GM12878 (cell line): ENCODE measurements around the gene OXER1. TPM values are rescaled to one million over a fixed set of nuclear protein-coding genes. Genes with fewer than 3 reads are reported as not detected.
A peak's percentile ranks its signal among the peaks of the same experiment; 100 is the strongest.

ENCODE experiments used
- ATAC-seq: fragments of 200-7000 bp; cut with Tn5 transposase; 3 replicates; pipeline ENCODE4 v1.9.1; 2020; ENCODE audit warnings: mild to moderate bottlenecking, moderate library complexity
- BruUV-seq: library from RNA; stranded (reverse); fragments of 400-500 nt; replicated peaks from 2 replicates; lab custom pipeline; 2021; lab: Mats Ljungman, UMichigan
- CTCF ChIA-PET: fragments of 300-600 bp; sonication (Branson Sonifier 250); formaldehyde crosslinking; extraction: SDS; loops from one replicate; lab custom pipeline; 2021; ENCODE audit warnings: inconsistent platforms; lab: Yijun Ruan, JAX
- POLR2A ChIA-PET: fragments of 350-600 bp; formaldehyde crosslinking; extraction: SDS; loops from one replicate; lab custom pipeline; 2021; ENCODE audit warnings: inconsistent platforms; lab: Charles Lee
- RAD21 ChIA-PET: fragments of 300-600 bp; sonication (Branson Sonifier 250); formaldehyde crosslinking; loops from one replicate; lab custom pipeline; 2023; ENCODE audit warnings: antibody characterized with exemption; ENCODE audit not compliant: unreplicated experiment; lab: Charles Lee
- SMC1A ChIA-PET: fragments of 300-600 bp; sonication (Branson Sonifier 250); formaldehyde crosslinking; loops from one replicate; lab custom pipeline; 2023; ENCODE audit not compliant: unreplicated experiment, uncharacterized antibody; lab: Charles Lee
- DNase-seq: peaks from one replicate; pipeline ENCODE4 v3.0.0-alpha.2; 2011; ENCODE audit warnings: low read depth, low spot score
- FAIRE-seq: peaks from 3 replicates; lab custom pipeline; 2011; peaks lifted over from hg19 to GRCh38; lab: Jason Lieb, UNC
- H2AFZ ChIP-seq: 2 replicates; pipeline ENCODE4 v1.6.0; 2011; ENCODE audit warnings: low read depth, low read length, control low read depth; ENCODE audit not compliant: control insufficient read depth
- H3K27ac ChIP-seq: 2 replicates; pipeline ENCODE4 v1.5.1; 2011; ENCODE audit warnings: control low read depth; ENCODE audit not compliant: control insufficient read depth, insufficient read depth
- H3K27me3 ChIP-seq, 2 experiments: replicated peaks in 1 of 2; 2 replicates each; pipeline versions ENCODE4 v1.6.0 to v1.6.1; 2011; ENCODE audit warnings: low read length in 1 of 2; ENCODE audit not compliant: control insufficient read depth in 2 of 2, insufficient read depth in 2 of 2
- H3K36me3 ChIP-seq, 2 experiments: 2 replicates each; pipeline ENCODE4 v1.5.1; 2011; ENCODE audit warnings: low read length in 1 of 2; ENCODE audit not compliant: control insufficient read depth in 2 of 2, insufficient read depth in 2 of 2
- H3K4me1 ChIP-seq: 2 replicates; pipeline ENCODE4 v1.6.1; 2011; ENCODE audit warnings: mild to moderate bottlenecking, low read length, moderate library complexity, mixed read lengths; ENCODE audit not compliant: control insufficient read depth, insufficient read depth
- H3K4me2 ChIP-seq: 2 replicates; pipeline ENCODE4 v1.6.0; 2011; ENCODE audit warnings: control low read depth; ENCODE audit not compliant: control insufficient read depth, insufficient read depth
- H3K4me3 ChIP-seq: fragments of 200-600 bp; sonication (generic); 2 replicates; pipeline ENCODE4 v1.5.1; 2016
- H3K79me2 ChIP-seq: 2 replicates; pipeline ENCODE4 v1.6.0; 2011; ENCODE audit warnings: low read length; ENCODE audit not compliant: control insufficient read depth, insufficient read depth
- H3K9ac ChIP-seq: 2 replicates; pipeline ENCODE4 v1.8.0; 2011; ENCODE audit warnings: low read length, control low read depth, mixed read lengths; ENCODE audit not compliant: control insufficient read depth, insufficient read depth
- H3K9me3 ChIP-seq: replicated peaks from 3 replicates; pipeline ENCODE4 v1.5.1; 2011; ENCODE audit warnings: mild to moderate bottlenecking, low read length; ENCODE audit not compliant: control insufficient read depth, insufficient read depth
- H4K20me1 ChIP-seq: 2 replicates; pipeline ENCODE4 v1.6.0; 2011; ENCODE audit not compliant: control insufficient read depth, insufficient read depth
- BACH1 ChIP-seq: fragments of 450-650 bp; IDR thresholded peaks from 2 replicates; pipeline ENCODE4 v1.6.1; 2017; ENCODE audit warnings: mild to moderate bottlenecking, borderline replicate concordance
- CEBPB ChIP-seq, 2 experiments: fragments of 150-350 bp in 1 of 2; IDR thresholded peaks; 2 replicates each; pipeline ENCODE4 v1.6.1; 2012 to 2014; ENCODE audit warnings: low read depth in 2 of 2, low read length in 2 of 2, borderline replicate concordance in 1 of 2, inconsistent platforms in 1 of 2
- DPF2 ChIP-seq: fragments of 450-650 bp; IDR thresholded peaks from 2 replicates; pipeline ENCODE4 v1.6.1; 2017; ENCODE audit warnings: mild to moderate bottlenecking
- ESRRA ChIP-seq: IDR thresholded peaks from 2 replicates; pipeline ENCODE4 v1.6.1; 2012; ENCODE audit warnings: mild to moderate bottlenecking, low read length, improper control_type of control experiment
- JUND ChIP-seq: IDR thresholded peaks from 2 replicates; pipeline ENCODE4 v1.6.1; 2012; ENCODE audit warnings: low read depth, mild to moderate bottlenecking, low read length, improper control_type of control experiment, moderate library complexity
- MLLT1 ChIP-seq: fragments of 450-650 bp; IDR thresholded peaks from 2 replicates; pipeline ENCODE4 v1.6.1; 2016; ENCODE audit warnings: mild to moderate bottlenecking
- MTA2 ChIP-seq: fragments of 450-650 bp; IDR thresholded peaks from 2 replicates; pipeline ENCODE4 v1.6.1; 2016; ENCODE audit warnings: low read depth, mild to moderate bottlenecking, moderate library complexity
- PAX5 ChIP-seq: IDR thresholded peaks from 2 replicates; pipeline ENCODE4 v1.6.1; 2011; ENCODE audit warnings: low read depth, low read length, borderline replicate concordance
- RUNX3 ChIP-seq: IDR thresholded peaks from 2 replicates; pipeline ENCODE4 v1.6.1; 2012; ENCODE audit warnings: low read length, inconsistent platforms
- SMC3 ChIP-seq: IDR thresholded peaks from 2 replicates; pipeline ENCODE4 v1.6.1; 2011; ENCODE audit warnings: low read length, improper control_type of control experiment, borderline replicate concordance
- SPI1 ChIP-seq: IDR thresholded peaks from 2 replicates; pipeline ENCODE4 v1.6.1; 2011; ENCODE audit warnings: low read depth, mild to moderate bottlenecking, low read length, moderate library complexity, borderline replicate concordance; ENCODE audit not compliant: insufficient read depth
- YBX1 ChIP-seq: fragments of 450-650 bp; IDR thresholded peaks from 2 replicates; pipeline ENCODE4 v1.6.1; 2016; ENCODE audit warnings: antibody characterized with exemption
- ZBED1 ChIP-seq: IDR thresholded peaks from 2 replicates; pipeline ENCODE4 v1.6.1; 2016; ENCODE audit warnings: borderline replicate concordance
- ZZZ3 ChIP-seq: IDR thresholded peaks from 2 replicates; pipeline ENCODE4 v1.6.1; 2011; ENCODE audit warnings: low read depth; ENCODE audit not compliant: control insufficient read depth, insufficient read length
- WGBS: methylation state at CpG from one replicate; pipeline ENCODE4 v1.1.6; 2016; ENCODE audit warnings: low lambda C conversion rate; ENCODE audit not compliant: insufficient replicate concordance, insufficient coverage; ENCODE audit errors: missing lambda C conversion rate; 5-methylcytosine and 5-hydroxymethylcytosine counted together
- in situ Hi-C: fragments of 300-500 bp; cut with MboI; formaldehyde crosslinking; loops from 9 replicates; pipeline ENCODE4 v1.14.3; 2018; ENCODE audit warnings: mixed read lengths
- intact Hi-C: fragments of 100-400 bp; cut with micrococcal nuclease; formaldehyde crosslinking; loops from one replicate; pipeline ENCODE4 v1.14.2; 2022; ENCODE audit not compliant: unreplicated experiment
- polyA plus RNA-seq, 11 experiments: library from polyadenylated mRNA; depleted of rRNA in 4 of 11; unstranded in 6 of 11; stranded (reverse) in 5 of 11; fragments of >200 nt; fragmentation: Nextera tagmentation in 4 of 11; fragmentation: Illumina TruSeq in 1 of 11; extraction: Ambion mirVana in 4 of 11; extraction: Trizol in 1 of 11; gene quantifications; 1 replicate in 1 of 11; 2 replicates in 10 of 11; pipeline versions ENCODE4 v1.2.1 to v1.2.3, GENCODE V29; 2011 to 2016; ENCODE audit warnings: inconsistent platforms in 2 of 11, missing spikeins in 2 of 11, low read depth in 1 of 11
- total RNA-seq, 4 experiments: library from RNA; depleted of rRNA in 3 of 4; stranded (reverse); fragments of >200 nt in 3 of 4; fragmentation: Illumina TruSeq in 1 of 4; extraction: Trizol in 1 of 4; gene quantifications; 2 replicates each; pipeline versions ENCODE4 v1.2.1 to v1.2.3, GENCODE V29; 2013 to 2021
- TF ChIP-seq, protein P1 (sequence below): fragments of 450-650 bp; IDR thresholded peaks from 2 replicates; pipeline ENCODE4 v1.6.1; 2014; ENCODE audit warnings: mild to moderate bottlenecking
- TF ChIP-seq, protein P2 (sequence below): IDR thresholded peaks from 2 replicates; pipeline ENCODE4 v1.6.1; 2012; ENCODE audit warnings: low read depth, low read length, improper control_type of control experiment
- TF ChIP-seq, protein P3 (sequence below): fragments of 450-650 bp; IDR thresholded peaks from 2 replicates; pipeline ENCODE4 v1.6.1; 2017; ENCODE audit warnings: antibody characterized with exemption, mild to moderate bottlenecking, moderate library complexity
- TF ChIP-seq, protein P4 (sequence below): IDR thresholded peaks from 2 replicates; pipeline ENCODE4 v1.6.1; 2012; ENCODE audit warnings: low read length, inconsistent platforms

Gene OXER1
- total and polyA plus RNA-seq, 10 of the 15 experiments (the other 5 are each of a cell fraction or from before 2014, with no cell fraction given): 0.11 to 8.6 (median 3.3) TPM

GRCh38 chr2:42752314-42752713 is 11.6 kb downstream of the OXER1 start:
- RAD21 ChIA-PET: interaction anchor here (0.7 to 4.5 kb wide), 11 partner anchors 23 to 1703 kb away, joined by 3 to 39 read pairs (median 5); partner anchors contain the start of gene HAAO
- Histone ChIP-seq H3K27me3 (no peaks in the 10 kb centered on the region), H3K27ac (peak overlapping the region; percentile 30), H3K4me1 (peaks cover 52% of the 10 kb centered on the region), H3K9ac (no peak overlapping the region), H2AFZ (no peak overlapping the region), H3K4me2 (peak overlapping the region; percentile 44; the same call in 1 of the 2 replicates), H3K36me3 (no peaks in the 10 kb centered on the region), H3K4me3 (no peak overlapping the region), H3K79me2 (no peaks in the 10 kb centered on the region), H3K9me3 (no peaks in the 10 kb centered on the region), H4K20me1 (no peaks in the 10 kb centered on the region)
- 50% methylated on average over 2 of the region's 2 CpGs for WGBS
- peak; percentile 79 for ATAC-seq
- FAIRE-seq: peak; percentile 81
- in situ Hi-C loops: no loop called here
- no TSS peak for BruUV-seq
- SMC1A ChIA-PET: interaction anchor here (0.5 to 6.0 kb wide), 15 partner anchors 11 to 1053 kb away, joined by 3 to 60 read pairs (median 4); partner anchors contain the start of gene HAAO
- POLR2A ChIA-PET: interaction anchor here (0.5 to 4.8 kb wide), 7 partner anchors 23 to 818 kb away, joined by 3 to 30 read pairs (median 5); partner anchors contain the start of gene HAAO
- intact Hi-C loops: loop anchor here (10.0 kb wide), 1 partner anchor 258 kb away; the partner anchor contains the start of gene KCNG3
- CTCF ChIA-PET: interaction anchor here (1.1 to 2.3 kb wide), 10 partner anchors 18 to 89 kb away, joined by 3 to 11 read pairs (median 4); partner anchors contain the start of gene HAAO
- peak; percentile 71 for DNase-seq
- TF ChIP-seq ZZZ3 (no peak), SPI1 (peak; percentile 100), ESRRA (no peak), MTA2 (peak; percentile 93), RUNX3 (peak; percentile 94), PAX5 (peak; percentile 88), SMC3 (no peak; the same call in 1 of the 2 replicates), YBX1 (no peak), BACH1 (peak; percentile 70; the same call in 1 of the 2 replicates), ZBED1 (no peak), CEBPB (IDR thresholded peaks at IDR 0.05; ENCODE audit: borderline replicate concordance in 1 of 2, low read depth in 2 of 2, low read length in 2 of 2) (no peak), DPF2 (peak; percentile 93), MLLT1 (peak; percentile 80), JUND (no peak)
- TF ChIP-seq, protein P1, sequence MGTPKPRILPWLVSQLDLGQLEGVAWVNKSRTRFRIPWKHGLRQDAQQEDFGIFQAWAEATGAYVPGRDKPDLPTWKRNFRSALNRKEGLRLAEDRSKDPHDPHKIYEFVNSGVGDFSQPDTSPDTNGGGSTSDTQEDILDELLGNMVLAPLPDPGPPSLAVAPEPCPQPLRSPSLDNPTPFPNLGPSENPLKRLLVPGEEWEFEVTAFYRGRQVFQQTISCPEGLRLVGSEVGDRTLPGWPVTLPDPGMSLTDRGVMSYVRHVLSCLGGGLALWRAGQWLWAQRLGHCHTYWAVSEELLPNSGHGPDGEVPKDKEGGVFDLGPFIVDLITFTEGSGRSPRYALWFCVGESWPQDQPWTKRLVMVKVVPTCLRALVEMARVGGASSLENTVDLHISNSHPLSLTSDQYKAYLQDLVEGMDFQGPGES: no peak
- TF ChIP-seq, protein P2, sequence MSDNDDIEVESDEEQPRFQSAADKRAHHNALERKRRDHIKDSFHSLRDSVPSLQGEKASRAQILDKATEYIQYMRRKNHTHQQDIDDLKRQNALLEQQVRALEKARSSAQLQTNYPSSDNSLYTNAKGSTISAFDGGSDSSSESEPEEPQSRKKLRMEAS: no peak
- TF ChIP-seq, protein P3, sequence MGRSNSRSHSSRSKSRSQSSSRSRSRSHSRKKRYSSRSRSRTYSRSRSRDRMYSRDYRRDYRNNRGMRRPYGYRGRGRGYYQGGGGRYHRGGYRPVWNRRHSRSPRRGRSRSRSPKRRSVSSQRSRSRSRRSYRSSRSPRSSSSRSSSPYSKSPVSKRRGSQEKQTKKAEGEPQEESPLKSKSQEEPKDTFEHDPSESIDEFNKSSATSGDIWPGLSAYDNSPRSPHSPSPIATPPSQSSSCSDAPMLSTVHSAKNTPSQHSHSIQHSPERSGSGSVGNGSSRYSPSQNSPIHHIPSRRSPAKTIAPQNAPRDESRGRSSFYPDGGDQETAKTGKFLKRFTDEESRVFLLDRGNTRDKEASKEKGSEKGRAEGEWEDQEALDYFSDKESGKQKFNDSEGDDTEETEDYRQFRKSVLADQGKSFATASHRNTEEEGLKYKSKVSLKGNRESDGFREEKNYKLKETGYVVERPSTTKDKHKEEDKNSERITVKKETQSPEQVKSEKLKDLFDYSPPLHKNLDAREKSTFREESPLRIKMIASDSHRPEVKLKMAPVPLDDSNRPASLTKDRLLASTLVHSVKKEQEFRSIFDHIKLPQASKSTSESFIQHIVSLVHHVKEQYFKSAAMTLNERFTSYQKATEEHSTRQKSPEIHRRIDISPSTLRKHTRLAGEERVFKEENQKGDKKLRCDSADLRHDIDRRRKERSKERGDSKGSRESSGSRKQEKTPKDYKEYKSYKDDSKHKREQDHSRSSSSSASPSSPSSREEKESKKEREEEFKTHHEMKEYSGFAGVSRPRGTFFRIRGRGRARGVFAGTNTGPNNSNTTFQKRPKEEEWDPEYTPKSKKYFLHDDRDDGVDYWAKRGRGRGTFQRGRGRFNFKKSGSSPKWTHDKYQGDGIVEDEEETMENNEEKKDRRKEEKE: no peak
- TF ChIP-seq, protein P4, sequence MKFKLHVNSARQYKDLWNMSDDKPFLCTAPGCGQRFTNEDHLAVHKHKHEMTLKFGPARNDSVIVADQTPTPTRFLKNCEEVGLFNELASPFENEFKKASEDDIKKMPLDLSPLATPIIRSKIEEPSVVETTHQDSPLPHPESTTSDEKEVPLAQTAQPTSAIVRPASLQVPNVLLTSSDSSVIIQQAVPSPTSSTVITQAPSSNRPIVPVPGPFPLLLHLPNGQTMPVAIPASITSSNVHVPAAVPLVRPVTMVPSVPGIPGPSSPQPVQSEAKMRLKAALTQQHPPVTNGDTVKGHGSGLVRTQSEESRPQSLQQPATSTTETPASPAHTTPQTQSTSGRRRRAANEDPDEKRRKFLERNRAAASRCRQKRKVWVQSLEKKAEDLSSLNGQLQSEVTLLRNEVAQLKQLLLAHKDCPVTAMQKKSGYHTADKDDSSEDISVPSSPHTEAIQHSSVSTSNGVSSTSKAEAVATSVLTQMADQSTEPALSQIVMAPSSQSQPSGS: 0 out of 2 replicates have a peak, but pooled peaks have one; percentile 39
